Activated T-cell treated with anti-CD3 and anti-CD28 coated beads, Interleukin-2, amount 50 U/mL, for 72 hours (primary cell): Measurements from ENCODE around the gene PRAMEF20. TPM values are rescaled to one million over a fixed set of nuclear protein-coding genes. Genes with fewer than 3 reads are reported as not detected.

Experiments used
- total RNA-seq, 2 donors: library from RNA; stranded (reverse); gene quantifications; one replicate each; pipeline ENCODE4 v1.2.3, GENCODE V29; 2022

The PRAMEF20 gene
- total RNA-seq, 2 donors from 2014 or later = not detected

Other genes starting within 250 kb of the PRAMEF20 start
- gene HNRNPCL4, start 244.8 kb upstream of the PRAMEF20 start, total RNA-seq = not detected
- not detected for gene PRAMEF9, start 238.6 kb upstream of the PRAMEF20 start, total RNA-seq
- not detected for gene PRAMEF13, start 209.0 kb upstream of the PRAMEF20 start, total RNA-seq
- not detected for gene PRAMEF18, start 184.3 kb upstream of the PRAMEF20 start, total RNA-seq
- not detected for gene PRAMEF5, start 156.3 kb upstream of the PRAMEF20 start, total RNA-seq
- gene PRAMEF8, start 125.3 kb upstream of the PRAMEF20 start, total RNA-seq = not detected
- gene PRAMEF33, start 106.9 kb upstream of the PRAMEF20 start, total RNA-seq = not detected
- gene PRAMEF15, start 94.9 kb upstream of the PRAMEF20 start, total RNA-seq = not detected
- gene PRAMEF14, start 63.3 kb upstream of the PRAMEF20 start, total RNA-seq = not detected
- gene PRAMEF19, start 38.5 kb upstream of the PRAMEF20 start, total RNA-seq = not detected
- not detected for gene PRAMEF17, start 20.8 kb upstream of the PRAMEF20 start, total RNA-seq
- not detected for gene LRRC38, start 103.6 kb downstream of the PRAMEF20 start, total RNA-seq
- gene PDPN, start 173.4 kb downstream of the PRAMEF20 start, total RNA-seq = not detected